Fibroblast of lung (primary cell): ENCODE data around the gene BCAS3. TPM values are rescaled to one million over a fixed set of nuclear protein-coding genes. Genes with fewer than 3 reads are reported as not detected.

ENCODE experiments used
- DNase-seq, 2 donors: peaks; one replicate each; pipeline versions ENCODE4 v3.0.0 to v3.0.0-alpha.2; 2010; ENCODE audit warnings: low read depth in 2 of 2
- H2AFZ ChIP-seq: 2 replicates; pipeline ENCODE4 v1.5.1; 2012; ENCODE audit warnings: low read length, control low read depth, inconsistent platforms
- H3K27ac ChIP-seq: 2 replicates; pipeline ENCODE4 v1.5.1; 2011; ENCODE audit warnings: low read length, control low read depth; ENCODE audit not compliant: insufficient read depth
- H3K27me3 ChIP-seq: 2 replicates; pipeline ENCODE4 v1.5.1; 2011; ENCODE audit warnings: mild to moderate bottlenecking, low read length; ENCODE audit not compliant: control insufficient read depth, insufficient read depth
- H3K36me3 ChIP-seq: 2 replicates; pipeline ENCODE4 v1.5.1; 2011; ENCODE audit warnings: low read length; ENCODE audit not compliant: control insufficient read depth, insufficient read depth
- H3K4me1 ChIP-seq: 2 replicates; pipeline ENCODE4 v1.5.1; 2011; ENCODE audit warnings: low read length; ENCODE audit not compliant: control insufficient read depth, insufficient read depth; ENCODE audit errors: extremely low read depth
- H3K4me2 ChIP-seq: 2 replicates; pipeline ENCODE4 v1.5.1; 2011; ENCODE audit warnings: low read length, control low read depth; ENCODE audit not compliant: insufficient read depth; ENCODE audit errors: extremely low read depth
- H3K4me3 ChIP-seq, 4 experiments: fragments of 200-600 bp in 1 of 4; sonication (generic) in 1 of 4; replicated peaks in 1 of 4; 2 replicates each; pipeline ENCODE4 v1.5.1; 2011 to 2016; ENCODE audit warnings: low read length in 4 of 4, low read depth in 3 of 4, mild to moderate bottlenecking in 3 of 4, control low read depth in 2 of 4, inconsistent platforms in 1 of 4, mixed read lengths in 1 of 4; ENCODE audit not compliant: insufficient read depth in 1 of 4; ENCODE audit errors: control extremely low read depth in 1 of 4
- H3K79me2 ChIP-seq: 2 replicates; pipeline ENCODE4 v1.5.1; 2012; ENCODE audit warnings: mild to moderate bottlenecking, low read length, inconsistent platforms; ENCODE audit not compliant: control insufficient read depth, insufficient read depth
- H3K9ac ChIP-seq: 2 replicates; pipeline ENCODE4 v1.5.1; 2011; ENCODE audit warnings: mild to moderate bottlenecking, low read length, control low read depth; ENCODE audit not compliant: insufficient read depth
- H3K9me3 ChIP-seq: 2 replicates; pipeline ENCODE4 v1.5.1; 2012; ENCODE audit warnings: low read depth, low read length; ENCODE audit not compliant: control insufficient read depth, insufficient read depth
- H4K20me1 ChIP-seq: 2 replicates; pipeline ENCODE4 v1.5.1; 2011; ENCODE audit warnings: low read length; ENCODE audit not compliant: control insufficient read depth, insufficient read depth; ENCODE audit errors: extremely low read depth
- EZH2 ChIP-seq: IDR thresholded peaks from 2 replicates; pipeline ENCODE4 v1.5.1; 2012; ENCODE audit warnings: low read length, control low read depth, mild to moderate bottlenecking; ENCODE audit errors: missing control alignments
- polyA plus RNA-seq, 2 donors: library from polyadenylated mRNA; depleted of rRNA in 1 of 2; stranded (reverse) in 1 of 2; unstranded in 1 of 2; fragments of >200 nt; gene quantifications; 2 replicates each; pipeline ENCODE4 v1.2.1, GENCODE V29; 2011 to 2012; ENCODE audit warnings: missing spikeins in 1 of 2
- total RNA-seq: library from RNA; depleted of rRNA; stranded (reverse); fragments of >200 nt; gene quantifications from 2 replicates; pipeline ENCODE4 v1.2.1, GENCODE V29; 2014
- TF ChIP-seq, protein P1 (sequence below), 2 donors: IDR thresholded peaks in 1 of 2; conservative IDR thresholded peaks in 1 of 2; 1 replicate in 1 of 2; 2 replicates in 1 of 2; pipeline ENCODE4 v1.5.1; 2011 to 2012; ENCODE audit warnings: low read length in 2 of 2, control low read depth in 1 of 2, inconsistent platforms in 1 of 2, low read depth in 1 of 2, mild to moderate bottlenecking in 1 of 2

BCAS3 gene
- total and polyA plus RNA-seq, 2 donors (not counting 1 experiment from before 2014, with no cell fraction given), result 9.9 to 43.6 TPM

DNA sequence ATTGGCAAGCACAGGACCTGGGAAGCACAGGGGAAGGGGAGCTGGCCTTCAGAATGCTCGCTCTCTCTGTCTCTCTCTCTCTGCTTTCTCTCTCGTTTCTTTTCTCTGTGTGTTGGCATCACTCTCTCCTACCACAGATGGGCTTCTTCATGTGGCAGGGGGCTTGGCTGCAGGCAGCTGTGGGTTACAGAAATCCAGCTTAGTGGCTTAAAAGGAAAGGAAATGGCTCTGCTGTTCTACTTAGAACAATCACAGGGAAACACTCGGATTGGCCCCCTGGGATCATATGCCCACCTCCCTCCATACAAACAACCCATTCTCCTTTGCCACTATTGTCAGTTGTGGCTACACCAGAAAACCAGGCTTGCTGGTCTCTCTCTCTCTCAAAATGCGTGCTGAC lies 742.4 kb downstream of the BCAS3 start:
- no peak overlapping the region for H3K4me3 ChIP-seq
- H3K36me3 ChIP-seq, result no peaks in the 10 kb centered on the region
- H4K20me1 ChIP-seq, result no peaks in the 10 kb centered on the region
- H3K9me3 ChIP-seq, result no peaks in the 10 kb centered on the region
- H3K9ac ChIP-seq, result no peak overlapping the region
- H3K79me2 ChIP-seq, result no peaks in the 10 kb centered on the region
- H3K27me3 ChIP-seq, result no peaks in the 10 kb centered on the region
- no peak overlapping the region for H2AFZ ChIP-seq
- TF ChIP-seq EZH2, result no peak
- TF ChIP-seq, protein P1, sequence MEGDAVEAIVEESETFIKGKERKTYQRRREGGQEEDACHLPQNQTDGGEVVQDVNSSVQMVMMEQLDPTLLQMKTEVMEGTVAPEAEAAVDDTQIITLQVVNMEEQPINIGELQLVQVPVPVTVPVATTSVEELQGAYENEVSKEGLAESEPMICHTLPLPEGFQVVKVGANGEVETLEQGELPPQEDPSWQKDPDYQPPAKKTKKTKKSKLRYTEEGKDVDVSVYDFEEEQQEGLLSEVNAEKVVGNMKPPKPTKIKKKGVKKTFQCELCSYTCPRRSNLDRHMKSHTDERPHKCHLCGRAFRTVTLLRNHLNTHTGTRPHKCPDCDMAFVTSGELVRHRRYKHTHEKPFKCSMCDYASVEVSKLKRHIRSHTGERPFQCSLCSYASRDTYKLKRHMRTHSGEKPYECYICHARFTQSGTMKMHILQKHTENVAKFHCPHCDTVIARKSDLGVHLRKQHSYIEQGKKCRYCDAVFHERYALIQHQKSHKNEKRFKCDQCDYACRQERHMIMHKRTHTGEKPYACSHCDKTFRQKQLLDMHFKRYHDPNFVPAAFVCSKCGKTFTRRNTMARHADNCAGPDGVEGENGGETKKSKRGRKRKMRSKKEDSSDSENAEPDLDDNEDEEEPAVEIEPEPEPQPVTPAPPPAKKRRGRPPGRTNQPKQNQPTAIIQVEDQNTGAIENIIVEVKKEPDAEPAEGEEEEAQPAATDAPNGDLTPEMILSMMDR (conservative IDR thresholded peaks at IDR 0.05 in 1 of 2, IDR thresholded peaks at IDR 0.05 in 1 of 2; ENCODE audit: low read depth in 1 of 2, low read length in 2 of 2), result no peak
- H3K4me1 ChIP-seq, result peaks cover 18% of the 10 kb centered on the region
- DNase-seq, result no peak
- H3K27ac ChIP-seq, result no peak overlapping the region
- no peak overlapping the region for H3K4me2 ChIP-seq

DNA sequence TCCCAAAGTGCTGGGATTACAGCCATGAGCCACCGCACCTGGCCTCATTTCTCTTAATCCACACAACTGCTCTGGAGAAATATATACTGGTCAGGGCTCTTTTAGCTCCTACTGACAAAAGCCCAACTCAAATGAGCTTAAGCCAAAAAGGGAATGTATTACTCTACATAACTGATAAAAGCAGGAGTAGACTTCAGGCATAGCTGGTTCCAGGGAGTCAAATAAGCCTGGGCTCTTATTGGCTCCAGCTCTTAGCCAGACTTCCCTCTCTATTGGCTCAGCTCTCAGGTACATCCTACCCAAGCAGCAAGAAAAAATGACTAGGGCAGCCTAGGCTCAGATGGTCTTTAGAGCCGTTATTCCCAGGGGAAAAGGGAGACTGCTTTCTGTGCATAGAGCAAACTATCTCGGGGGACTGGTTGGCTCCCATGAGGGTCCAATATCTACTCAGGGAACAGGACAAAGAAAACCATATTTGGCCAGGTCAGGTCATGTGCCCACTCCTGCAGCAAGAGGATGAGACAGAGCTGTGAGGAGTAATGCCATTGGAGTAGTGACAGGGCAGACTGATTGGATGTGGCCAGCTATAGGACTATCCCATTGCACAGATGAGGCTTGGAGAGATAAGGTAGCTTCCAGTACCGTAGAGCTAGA lies 743.2 kb downstream of the BCAS3 start:
- Histone ChIP-seq H4K20me1 (no peaks in the 10 kb centered on the region), H3K4me3 (no peak overlapping the region), H3K4me2 (no peak overlapping the region), H3K79me2 (no peaks in the 10 kb centered on the region), H2AFZ (no peak overlapping the region), H3K27me3 (no peaks in the 10 kb centered on the region), H3K27ac (no peak overlapping the region), H3K9ac (no peak overlapping the region), H3K4me1 (peaks cover 9% of the 10 kb centered on the region), H3K36me3 (no peaks in the 10 kb centered on the region), H3K9me3 (no peaks in the 10 kb centered on the region)
- no peak for DNase-seq
- TF ChIP-seq, protein P1 (conservative IDR thresholded peaks at IDR 0.05 in 1 of 2, IDR thresholded peaks at IDR 0.05 in 1 of 2; ENCODE audit: low read depth in 1 of 2, low read length in 2 of 2), result no peak
- no peak for TF ChIP-seq EZH2

DNA sequence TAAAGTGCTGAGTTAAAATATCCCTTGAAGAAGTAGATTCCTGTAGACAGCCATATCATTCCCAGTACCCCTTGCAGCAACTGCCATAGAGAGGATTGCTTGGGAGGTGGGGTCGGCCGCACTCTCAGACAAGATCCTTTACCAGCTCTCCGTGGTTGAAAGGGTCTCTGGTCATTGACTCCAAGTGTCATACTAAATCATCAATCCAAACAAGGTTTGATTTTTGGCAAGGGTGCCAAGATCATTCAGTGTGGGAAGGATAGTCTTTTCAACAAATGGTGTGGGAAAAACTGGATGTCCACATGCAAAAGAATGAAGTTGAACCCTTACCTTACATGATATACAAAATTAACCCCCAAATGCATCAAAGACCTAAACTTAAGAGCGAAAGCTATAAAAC lies 743.8 kb downstream of the BCAS3 start:
- no peak overlapping the region for H3K27ac ChIP-seq
- TF ChIP-seq, protein P1 (conservative IDR thresholded peaks at IDR 0.05 in 1 of 2, IDR thresholded peaks at IDR 0.05 in 1 of 2; ENCODE audit: low read depth in 1 of 2, low read length in 2 of 2), result no peak
- no peak for TF ChIP-seq EZH2

More for the DNA sequence above, 743.8 kb downstream of the BCAS3 start:
- H3K9ac ChIP-seq, result no peak overlapping the region
- no peaks in the 10 kb centered on the region for H4K20me1 ChIP-seq
- no peaks in the 10 kb centered on the region for H3K79me2 ChIP-seq
- no peak overlapping the region for H3K4me3 ChIP-seq
- no peaks in the 10 kb centered on the region for H3K9me3 ChIP-seq
- no peaks in the 10 kb centered on the region for H3K36me3 ChIP-seq
- H2AFZ ChIP-seq, result no peak overlapping the region
- H3K4me1 ChIP-seq, result peaks cover 3% of the 10 kb centered on the region
- H3K27me3 ChIP-seq, result no peaks in the 10 kb centered on the region
- H3K4me2 ChIP-seq, result no peak overlapping the region
- DNase-seq, result no peak
